Activated CD4-positive, alpha-beta memory T cell treated with anti-CD3 and anti-CD28 coated beads, Interleukin-2, amount 10 ng/mL, durations not matched to agents 7 days and 5 days (primary cell): ENCODE results near the gene CSKMT. TPM values are rescaled to one million over a fixed set of nuclear protein-coding genes. Genes with fewer than 3 reads are reported as not detected.
"Not testable (repeated sequence)": the region's sequence is repeated elsewhere in the genome, so short reads cannot be mapped to it uniquely, and the experiment has no call there.

Experiments
- CTCF ChIA-PET: fragments of 350-600 bp; sonication (Branson Sonifier 250); formaldehyde crosslinking; loops from one replicate; lab custom pipeline; 2021; ENCODE audit warnings: antibody characterized with exemption, inconsistent platforms; lab: Charles Lee
- POLR2A ChIA-PET: fragments of 350-600 bp; sonication (Branson Sonifier 250); formaldehyde crosslinking; loops from one replicate; lab custom pipeline; 2021; ENCODE audit warnings: antibody characterized with exemption; lab: Charles Lee
- DNase-seq: peaks from one replicate; pipeline ENCODE4 v3.0.0-alpha.2; 2020
- H3K27ac Mint-ChIP-seq: one replicate; pipeline ENCODE4 v1.8.0; 2021; ENCODE audit warnings: mild to moderate bottlenecking, mixed read lengths
- H3K27me3 Mint-ChIP-seq: one replicate; pipeline ENCODE4 v1.8.0; 2021; ENCODE audit warnings: mixed read lengths
- H3K36me3 Mint-ChIP-seq: one replicate; pipeline ENCODE4 v1.8.0; 2021; ENCODE audit warnings: low read depth, mixed read lengths
- H3K4me1 Mint-ChIP-seq: one replicate; pipeline ENCODE4 v1.8.0; 2021; ENCODE audit warnings: mixed read lengths
- H3K4me3 Mint-ChIP-seq: one replicate; pipeline ENCODE4 v1.8.0; 2021; ENCODE audit warnings: mild to moderate bottlenecking, mixed read lengths
- H3K9me3 Mint-ChIP-seq: one replicate; pipeline ENCODE4 v1.8.0; 2021; ENCODE audit warnings: mixed read lengths
- total RNA-seq, 2 experiments: library from RNA; stranded (reverse); gene quantifications; one replicate each; pipeline ENCODE4 v1.2.3, GENCODE V29; 2021

The CSKMT gene
- total RNA-seq, 2 experiments from 2014 or later: 16.6 to 18.3 TPM

- Mint-ChIP-seq H3K4me3 (peak within 1 kb of the TSS; percentile 99), H3K9me3 (no peaks in the 10 kb centered on the region), H3K36me3 (peaks cover 38% of the 10 kb centered on the region), H3K27ac (peak within 1 kb of the TSS; percentile 94), H3K4me1 (peaks cover 47% of the 10 kb centered on the region), H3K27me3 (no peaks in the 10 kb centered on the region)
- POLR2A ChIA-PET: interaction anchor here (0.6 to 12.3 kb wide), 30 partner anchors 9 to 245 kb away, joined by 3 to 192 read pairs (median 5); partner anchors contain the start of genes B3GAT3, BSCL2, C11orf98 and CSKMT
- DNase-seq: peak; percentile 99
- CTCF ChIA-PET: interaction anchor here (0.6 to 2.9 kb wide), 5 partner anchors 48 to 206 kb away, joined by 4 to 9 read pairs (median 5); partner anchors contain the start of gene TUT1
These were observed 18.9 kb upstream of the CSKMT start, which contains the start of gene GANAB for GRCh38 chr11:62645946-62646824. TSS of gene GANAB (minus strand) at chr11:62646613. CDS start at chr11:62646599, 14 bp downstream.

- Mint-ChIP-seq H3K9me3 (no peaks in the 10 kb centered on the region), H3K4me1 (peaks cover 46% of the 10 kb centered on the region), H3K27me3 (no peaks in the 10 kb centered on the region), H3K27ac (peak overlapping the region; percentile 94), H3K4me3 (peak overlapping the region; percentile 99), H3K36me3 (peaks cover 38% of the 10 kb centered on the region)
- DNase-seq: no peak
- ChIA-PET POLR2A (interaction anchor here (0.6 to 12.3 kb wide), 27 partner anchors 8 to 209 kb away, joined by 3 to 192 read pairs (median 8); partner anchors contain the start of genes B3GAT3, BSCL2, C11orf98 and CSKMT), CTCF (interaction anchor here (0.6 to 2.9 kb wide), 6 partner anchors 47 to 205 kb away, joined by 3 to 9 read pairs (median 4); partner anchors contain the start of gene TUT1)
These were observed 18.1 kb upstream of the CSKMT start for GRCh38 chr11:62646825-62647608.

- no peak for DNase-seq
- POLR2A ChIA-PET: interaction anchor here (0.7 to 12.3 kb wide), 9 partner anchors 18 to 208 kb away, joined by 3 to 192 read pairs (median 8); partner anchors contain the start of genes B3GAT3, C11orf98, CSKMT and EML3
These were observed 17.5 kb upstream of the CSKMT start for GRCh38 chr11:62647609-62648005.

GRCh38 chr11:62648185-62648966, 16.7 kb upstream of the CSKMT start:
- Mint-ChIP-seq H3K36me3 (peaks cover 32% of the 10 kb centered on the region), H3K27ac (no peak overlapping the region), H3K27me3 (no peaks in the 10 kb centered on the region), H3K4me1 (peaks cover 45% of the 10 kb centered on the region), H3K4me3 (no peak overlapping the region), H3K9me3 (no peaks in the 10 kb centered on the region)
- DNase-seq: no peak
- ChIA-PET POLR2A (interaction anchor here (0.7 to 12.3 kb wide), 10 partner anchors 18 to 233 kb away, joined by 3 to 192 read pairs (median 6); partner anchors contain the start of genes B3GAT3, C11orf98, CSKMT and EML3), CTCF (interaction anchor here (0.9 to 2.9 kb wide), 4 partner anchors 17 to 61 kb away, joined by 3 to 9 read pairs (median 3); partner anchors contain the start of gene TUT1)

More at GRCh38 chr11:62647609-62648005, 17.5 kb upstream of the CSKMT start:
- H3K4me1 Mint-ChIP-seq: peaks cover 47% of the 10 kb centered on the region
- H3K9me3 Mint-ChIP-seq: no peaks in the 10 kb centered on the region
- no peaks in the 10 kb centered on the region for H3K27me3 Mint-ChIP-seq
- peaks cover 36% of the 10 kb centered on the region for H3K36me3 Mint-ChIP-seq
- no peak overlapping the region for H3K27ac Mint-ChIP-seq
- CTCF ChIA-PET: interaction anchor here (0.9 to 2.9 kb wide), 3 partner anchors 53 to 61 kb away, joined by 3 to 9 read pairs (median 3); partner anchors contain the start of gene TUT1
- H3K4me3 Mint-ChIP-seq: no peak overlapping the region

- no peak overlapping the region for H3K4me3 Mint-ChIP-seq
- H3K4me1 Mint-ChIP-seq: peaks cover 48% of the 10 kb centered on the region
These were observed 16.1 kb upstream of the CSKMT start for GRCh38 chr11:62648967-62649364.

GRCh38 chr11:62649486-62649885, 15.6 kb upstream of the CSKMT start:
- H3K9me3 Mint-ChIP-seq: no peaks in the 10 kb centered on the region
- no peaks in the 10 kb centered on the region for H3K27me3 Mint-ChIP-seq
- ChIA-PET CTCF (interaction anchor here (1.1 to 1.2 kb wide), 3 partner anchors 15 to 45 kb away, joined by 3 to 4 read pairs (median 3); partner anchors contain the start of genes B3GAT3 and C11orf98), POLR2A (interaction anchor here (1.1 to 12.3 kb wide), 7 partner anchors 16 to 207 kb away, joined by 3 to 192 read pairs (median 8); partner anchors contain the start of genes B3GAT3, C11orf98, CSKMT and HNRNPUL2)
- no peak overlapping the region for H3K4me3 Mint-ChIP-seq
- no peak overlapping the region for H3K27ac Mint-ChIP-seq
- DNase-seq: no peak
- H3K4me1 Mint-ChIP-seq: peaks cover 50% of the 10 kb centered on the region
- peaks cover 31% of the 10 kb centered on the region for H3K36me3 Mint-ChIP-seq

More at GRCh38 chr11:62648967-62649364, 16.1 kb upstream of the CSKMT start:
- Mint-ChIP-seq H3K27me3 (no peaks in the 10 kb centered on the region), H3K36me3 (peaks cover 35% of the 10 kb centered on the region), H3K27ac (no peak overlapping the region), H3K9me3 (no peaks in the 10 kb centered on the region)
- POLR2A ChIA-PET: interaction anchor here (0.7 to 12.3 kb wide), 8 partner anchors 17 to 232 kb away, joined by 3 to 192 read pairs (median 10); partner anchors contain the start of genes B3GAT3, C11orf98, CSKMT and HNRNPUL2
- CTCF ChIA-PET: interaction anchor here (0.9 to 1.2 kb wide), 3 partner anchors 16 to 27 kb away, joined by 3 read pairs; partner anchors contain the start of genes B3GAT3 and C11orf98
- DNase-seq: no peak

- Mint-ChIP-seq H3K4me1 (peaks cover 47% of the 10 kb centered on the region), H3K36me3 (peaks cover 26% of the 10 kb centered on the region)
- DNase-seq, H3K4me3 Mint-ChIP-seq, H3K9me3 Mint-ChIP-seq, H3K27ac Mint-ChIP-seq, H3K27me3 Mint-ChIP-seq: not testable (repeated sequence)
- POLR2A ChIA-PET: interaction anchor here (1.1 to 12.3 kb wide), 4 partner anchors 16 to 49 kb away, joined by 3 to 192 read pairs (median 6); partner anchors contain the start of genes C11orf98, CSKMT, LBHD1 and MTA2
- CTCF ChIA-PET: interaction anchor here (1.1 kb wide), 1 partner anchor 44 kb away, joined by 4 read pairs; no protein-coding TSS in a partner anchor
These were observed 14.8 kb upstream of the CSKMT start for GRCh38 chr11:62650283-62650682.

GRCh38 chr11:62652161-62653006, 12.7 kb upstream of the CSKMT start:
- DNase-seq: peak; percentile 47
- no peaks in the 10 kb centered on the region for H3K27me3 Mint-ChIP-seq
- H3K9me3 Mint-ChIP-seq: no peaks in the 10 kb centered on the region
- H3K4me1 Mint-ChIP-seq: peaks cover 34% of the 10 kb centered on the region
- POLR2A ChIA-PET: interaction anchor here (0.6 to 5.9 kb wide), 30 partner anchors 8 to 203 kb away, joined by 3 to 212 read pairs (median 6); partner anchors contain the start of genes B3GAT3, BSCL2, C11orf98 and CSKMT
- H3K4me3 Mint-ChIP-seq: peak overlapping the region; percentile 91
- H3K27ac Mint-ChIP-seq: peak overlapping the region; percentile 85
- CTCF ChIA-PET: interaction anchor here (1.0 to 1.6 kb wide), 3 partner anchors 12 to 110 kb away, joined by 3 to 15 read pairs (median 10); partner anchors contain the start of genes C11orf98, CSKMT and TUT1
- peaks cover 17% of the 10 kb centered on the region for H3K36me3 Mint-ChIP-seq

- Mint-ChIP-seq H3K36me3 (peaks cover 13% of the 10 kb centered on the region), H3K27me3 (no peaks in the 10 kb centered on the region), H3K27ac (peak overlapping the region; percentile 34), H3K9me3 (no peaks in the 10 kb centered on the region), H3K4me3 (peak overlapping the region; percentile 49), H3K4me1 (peaks cover 32% of the 10 kb centered on the region)
- ChIA-PET POLR2A (interaction anchor here (1.1 to 5.9 kb wide), 14 partner anchors 8 to 187 kb away, joined by 3 to 212 read pairs (median 6); partner anchors contain the start of genes B3GAT3, C11orf98, CSKMT and GANAB), CTCF (interaction anchor here (0.6 to 2.7 kb wide), 5 partner anchors 9 to 86 kb away, joined by 3 to 16 read pairs (median 5); partner anchors contain the start of genes C11orf98, CSKMT and TUT1)
- no peak for DNase-seq
These were observed 10.8 kb upstream of the CSKMT start for GRCh38 chr11:62654297-62654696.
